Prostate gland (tissue), 2 donors: ENCODE measurements around the gene FAM168A.

Source experiments
- POLR2A ChIP-seq: fragments of 450-650 bp; IDR thresholded peaks from one replicate; pipeline ENCODE4 v1.6.1; 2016; ENCODE audit warnings: antibody characterized with exemption, mild to moderate bottlenecking
- TF ChIP-seq, protein P1 (sequence below), 4 experiments: fragments of 200-600 bp in 2 of 4; fragments of 450-650 bp in 2 of 4; sonication (generic) in 2 of 4; IDR thresholded peaks; 1 replicate in 3 of 4; 2 replicates in 1 of 4; pipeline ENCODE4 v1.5.1; 2016 to 2019; ENCODE audit warnings: antibody characterized with exemption in 4 of 4, mild to moderate bottlenecking in 2 of 4, moderate library complexity in 2 of 4

DNA sequence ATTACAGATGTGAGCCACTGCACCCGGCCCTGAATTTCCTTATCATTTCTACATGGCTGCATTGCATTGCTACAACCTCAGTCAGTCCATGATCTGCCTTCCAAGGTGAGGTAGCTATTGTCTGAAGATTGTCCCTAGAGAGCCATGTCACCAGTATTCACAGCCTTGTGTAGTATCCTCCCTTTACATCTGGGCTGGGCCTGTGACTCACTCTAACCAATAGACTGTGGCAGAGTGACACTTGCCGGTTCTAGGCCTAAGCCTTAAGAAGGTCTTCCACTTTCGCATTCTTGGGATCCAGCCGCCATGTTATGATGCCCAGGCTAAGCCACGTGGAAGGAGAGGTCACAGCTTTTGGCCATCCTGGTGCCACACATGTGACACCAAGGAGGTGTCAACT, 38.3 kb upstream of the FAM168A start:
- TF ChIP-seq POLR2A: no peak
- TF ChIP-seq, protein P1, sequence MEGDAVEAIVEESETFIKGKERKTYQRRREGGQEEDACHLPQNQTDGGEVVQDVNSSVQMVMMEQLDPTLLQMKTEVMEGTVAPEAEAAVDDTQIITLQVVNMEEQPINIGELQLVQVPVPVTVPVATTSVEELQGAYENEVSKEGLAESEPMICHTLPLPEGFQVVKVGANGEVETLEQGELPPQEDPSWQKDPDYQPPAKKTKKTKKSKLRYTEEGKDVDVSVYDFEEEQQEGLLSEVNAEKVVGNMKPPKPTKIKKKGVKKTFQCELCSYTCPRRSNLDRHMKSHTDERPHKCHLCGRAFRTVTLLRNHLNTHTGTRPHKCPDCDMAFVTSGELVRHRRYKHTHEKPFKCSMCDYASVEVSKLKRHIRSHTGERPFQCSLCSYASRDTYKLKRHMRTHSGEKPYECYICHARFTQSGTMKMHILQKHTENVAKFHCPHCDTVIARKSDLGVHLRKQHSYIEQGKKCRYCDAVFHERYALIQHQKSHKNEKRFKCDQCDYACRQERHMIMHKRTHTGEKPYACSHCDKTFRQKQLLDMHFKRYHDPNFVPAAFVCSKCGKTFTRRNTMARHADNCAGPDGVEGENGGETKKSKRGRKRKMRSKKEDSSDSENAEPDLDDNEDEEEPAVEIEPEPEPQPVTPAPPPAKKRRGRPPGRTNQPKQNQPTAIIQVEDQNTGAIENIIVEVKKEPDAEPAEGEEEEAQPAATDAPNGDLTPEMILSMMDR (IDR thresholded peaks at IDR 0.05): no peak
